ENCODE measurements around the gene AK5.

Gene AK5

DNA sequence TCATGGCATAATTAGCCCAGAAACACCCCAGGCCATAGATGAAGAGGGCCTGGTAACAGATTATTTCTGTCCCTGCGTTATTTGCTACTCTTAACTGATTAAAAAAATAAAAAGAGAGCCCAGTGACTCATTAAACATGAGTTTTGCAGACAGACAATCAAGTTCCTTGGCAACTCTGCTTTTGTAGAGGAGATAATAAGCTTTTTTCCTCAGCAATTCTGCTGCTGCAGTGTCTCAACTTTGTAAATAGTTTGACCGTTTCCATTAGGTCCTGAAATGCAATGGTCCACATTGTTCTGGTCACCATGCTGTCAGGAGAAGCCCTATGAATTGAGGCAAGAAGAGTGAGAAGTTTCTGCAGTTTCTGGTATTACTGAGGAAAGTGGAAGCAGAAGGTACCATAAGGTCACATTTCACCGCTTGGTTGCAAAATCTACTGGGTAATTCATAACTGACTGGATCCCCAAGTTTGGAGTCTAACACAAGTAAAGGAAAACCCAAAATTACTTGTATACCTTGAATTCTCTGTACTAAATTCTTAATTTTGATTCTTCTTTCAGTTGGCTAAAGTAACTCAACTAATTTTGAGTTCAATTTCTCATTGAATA, 261.1 kb downstream of the AK5 start:
- no peak for DNase-seq (ENCODE audit: low read depth in 2 of 2)

DNA sequence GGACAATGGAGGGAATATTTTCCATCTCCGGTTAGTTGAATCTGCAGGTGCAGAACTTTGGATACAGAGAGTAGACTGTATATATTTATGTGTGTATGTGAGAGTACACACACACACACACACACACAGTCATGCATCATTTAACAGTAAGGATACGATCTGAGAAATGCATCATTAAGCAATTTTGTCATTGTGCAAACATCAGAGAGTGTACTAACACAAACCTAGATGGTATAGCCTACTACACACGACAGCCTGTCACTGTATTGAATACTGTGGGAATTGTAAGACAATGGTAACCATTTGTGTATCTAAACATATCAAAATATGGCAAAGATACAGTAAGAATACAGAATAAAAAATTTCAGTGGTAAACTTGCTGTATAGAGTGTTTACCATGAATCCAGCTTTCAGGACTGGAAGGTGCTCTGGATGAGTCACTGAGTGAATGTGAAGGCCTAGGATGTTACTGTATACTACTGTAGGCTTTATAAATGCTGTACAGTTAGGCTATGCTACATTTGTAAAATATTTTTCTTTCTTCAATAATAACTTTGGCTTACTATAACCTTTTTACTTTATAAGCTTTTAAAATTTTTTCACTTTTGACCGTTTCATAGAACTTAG, 262.1 kb downstream of the AK5 start:
- DNase-seq (ENCODE audit: low read depth in 2 of 2), result no peak

GRCh38 chr1:77544845-77545244, 263.0 kb downstream of the AK5 start:
- no peak for DNase-seq (ENCODE audit: low read depth in 2 of 2)

- no peak for DNase-seq (ENCODE audit: low read depth in 2 of 2)
Observed at GRCh38 chr1:77545970-77546369, 264.2 kb downstream of the AK5 start.

DNA sequence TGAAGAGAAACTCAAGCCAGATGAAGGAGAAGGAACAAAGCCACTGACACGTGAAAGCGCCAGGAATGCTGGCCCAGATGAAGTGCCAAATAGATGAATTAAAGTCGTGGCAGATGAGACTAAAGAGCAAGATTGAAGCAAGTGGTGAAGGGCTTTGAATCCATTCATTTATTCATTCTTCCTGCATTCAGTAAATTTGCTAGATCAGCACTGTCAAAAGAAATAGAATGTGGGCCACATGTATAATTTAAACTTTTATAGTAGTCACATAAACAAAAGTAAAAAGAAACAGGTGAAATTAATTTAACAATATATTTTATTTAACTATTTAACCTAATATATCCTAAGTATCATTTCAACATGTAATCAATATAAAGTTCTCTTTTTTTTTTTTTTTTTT, 265.1 kb downstream of the AK5 start:
- no peak for DNase-seq (ENCODE audit: low read depth in 2 of 2)

DNA sequence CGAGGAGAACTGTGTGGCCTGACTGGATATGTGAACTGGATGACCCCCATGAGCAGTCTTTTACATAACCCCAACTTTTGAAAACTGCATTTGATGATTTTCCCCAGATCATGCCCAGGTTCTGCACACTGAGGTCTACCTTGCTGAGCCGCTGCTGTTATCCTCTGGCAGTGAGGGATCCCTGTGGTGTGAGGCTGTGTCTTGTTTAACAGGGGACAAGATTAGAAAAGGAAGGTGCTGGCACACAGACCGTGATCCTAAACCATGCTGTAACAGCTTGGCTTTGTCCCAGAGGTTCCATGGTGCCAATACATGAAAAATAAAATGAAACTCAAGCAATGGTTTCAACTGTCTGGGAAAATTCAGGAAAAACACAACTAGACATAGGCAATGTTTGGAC, 266.5 kb downstream of the AK5 start:
- no peak for DNase-seq (ENCODE audit: low read depth in 2 of 2)

DNA sequence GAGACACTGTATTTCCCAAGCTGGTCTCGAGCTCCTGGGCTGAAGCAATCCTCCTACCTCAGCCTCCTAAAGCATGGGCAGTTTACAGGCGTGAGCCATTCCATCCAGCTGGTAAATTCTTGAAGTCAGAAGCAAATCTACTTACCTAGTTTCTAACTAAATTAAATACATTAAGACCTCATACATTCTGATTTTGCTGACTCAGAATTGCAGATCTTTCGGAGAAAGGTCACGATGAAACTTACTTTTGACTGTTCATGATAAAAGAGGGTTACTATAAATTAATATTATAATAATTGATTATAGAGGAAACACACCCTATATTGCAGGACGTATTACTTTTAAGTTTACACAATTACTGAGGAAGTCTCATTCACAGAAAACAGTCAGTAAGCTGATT, 268.3 kb downstream of the AK5 start:
- no peak for DNase-seq (ENCODE audit: low read depth in 2 of 2)

DNA sequence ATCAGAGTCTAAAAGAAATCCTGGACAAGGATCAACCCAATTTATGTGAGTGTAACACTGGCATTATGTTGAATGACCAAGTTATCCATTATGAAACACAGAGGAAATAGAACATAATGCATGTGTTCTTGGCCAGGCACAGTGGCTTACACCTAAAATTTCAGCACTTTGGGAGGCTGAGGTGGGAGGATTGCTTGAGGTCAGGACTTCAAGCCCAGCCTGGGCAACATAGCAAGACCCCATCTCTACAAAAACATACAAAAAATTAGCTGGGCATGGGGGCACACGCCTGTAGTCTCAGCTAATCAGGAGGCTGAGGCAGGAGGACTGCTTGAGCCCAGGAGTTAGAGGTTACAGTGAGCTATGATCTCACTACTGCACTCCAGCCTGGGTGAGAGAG, 270.8 kb downstream of the AK5 start:
- DNase-seq (ENCODE audit: low read depth in 2 of 2), result no peak

DNA sequence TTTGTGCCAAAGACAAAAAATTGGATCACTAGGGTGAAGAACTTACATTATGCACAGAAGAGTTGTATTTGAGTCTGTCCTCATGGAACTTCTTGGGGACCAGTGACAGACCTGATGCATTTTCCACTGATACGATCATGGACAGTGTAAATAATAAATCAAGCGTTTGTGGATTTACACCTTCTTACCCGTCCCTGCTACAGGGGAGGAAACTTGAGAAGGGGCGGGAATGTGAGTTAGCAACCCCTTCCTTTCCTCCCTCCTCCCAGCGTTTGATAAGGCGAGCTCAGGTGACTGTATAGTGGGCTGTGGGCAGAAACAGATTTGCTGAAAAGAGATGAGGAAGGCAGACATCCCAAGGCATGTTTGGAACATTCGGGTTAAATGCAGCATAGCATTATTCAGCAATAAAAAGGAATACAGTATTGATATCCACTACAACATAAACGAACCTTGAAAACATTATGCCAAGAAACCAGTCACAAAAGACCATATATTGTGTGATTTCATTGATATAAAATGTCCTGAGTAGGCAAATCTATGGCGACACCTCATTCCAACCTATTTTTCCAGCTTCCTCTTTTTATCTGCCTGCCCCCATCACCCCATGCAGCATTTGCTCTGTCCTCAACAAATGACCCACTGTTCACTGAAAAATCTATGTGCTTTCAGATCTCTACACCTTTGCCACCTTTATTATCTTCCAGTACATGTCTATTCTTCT, 271.9 kb downstream of the AK5 start:
- no peak for DNase-seq (ENCODE audit: low read depth in 2 of 2)

DNA sequence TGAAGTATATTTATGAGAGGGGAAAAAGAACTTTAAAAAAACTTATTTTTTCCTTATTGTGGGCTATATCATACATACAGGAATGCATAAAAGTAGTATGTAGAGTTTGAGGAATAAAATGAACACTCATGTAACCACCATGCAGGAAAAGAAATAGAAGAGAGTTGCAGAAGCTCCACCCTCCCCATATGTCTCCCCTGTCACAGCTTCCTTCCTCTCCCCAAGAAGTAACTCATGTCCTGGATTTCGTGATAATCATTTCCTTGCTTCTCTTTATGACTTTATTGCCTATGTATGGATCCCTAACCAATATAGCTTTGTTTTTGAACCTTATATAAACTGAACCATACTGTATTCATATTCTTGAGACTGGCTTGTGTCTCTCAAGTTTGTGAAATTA, 274.2 kb downstream of the AK5 start:
- no peak for DNase-seq (ENCODE audit: low read depth in 2 of 2)

GRCh38 chr1:77557053-77557452, 275.2 kb downstream of the AK5 start:
- DNase-seq (ENCODE audit: low read depth in 2 of 2), result no peak

GRCh38 chr1:77558591-77559164, 276.9 kb downstream of the AK5 start:
- DNase-seq (ENCODE audit: low read depth in 2 of 2), result no peak

GRCh38 chr1:77560741-77561140, 278.9 kb downstream of the AK5 start:
- no peak for DNase-seq (ENCODE audit: low read depth in 2 of 2)

GRCh38 chr1:77562596-77563150, 280.9 kb downstream of the AK5 start:
- no peak for DNase-seq (ENCODE audit: low read depth in 2 of 2)

DNA sequence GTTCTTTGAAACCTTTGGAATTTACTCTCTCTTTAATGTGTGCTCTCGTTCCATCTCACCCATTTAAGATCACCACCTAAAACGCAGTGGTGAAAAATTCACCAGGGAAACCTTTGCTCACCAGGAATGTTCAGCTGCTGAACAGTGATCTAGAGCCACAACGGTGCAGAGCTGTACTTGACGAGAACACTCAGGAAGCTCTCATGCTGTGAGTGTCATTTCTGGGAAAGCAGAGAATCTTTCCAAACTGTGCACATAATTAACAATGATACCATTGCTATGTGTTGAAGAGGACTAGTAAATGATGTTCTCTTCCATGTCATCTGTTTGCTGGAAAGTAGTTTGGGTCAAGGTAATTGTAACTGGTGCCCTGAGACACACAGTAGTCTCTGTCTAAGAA, 283.5 kb downstream of the AK5 start:
- no peak for DNase-seq (ENCODE audit: low read depth in 2 of 2)

GRCh38 chr1:77571642-77572041, 289.8 kb downstream of the AK5 start:
- no peak for DNase-seq (ENCODE audit: low read depth in 2 of 2)

DNA sequence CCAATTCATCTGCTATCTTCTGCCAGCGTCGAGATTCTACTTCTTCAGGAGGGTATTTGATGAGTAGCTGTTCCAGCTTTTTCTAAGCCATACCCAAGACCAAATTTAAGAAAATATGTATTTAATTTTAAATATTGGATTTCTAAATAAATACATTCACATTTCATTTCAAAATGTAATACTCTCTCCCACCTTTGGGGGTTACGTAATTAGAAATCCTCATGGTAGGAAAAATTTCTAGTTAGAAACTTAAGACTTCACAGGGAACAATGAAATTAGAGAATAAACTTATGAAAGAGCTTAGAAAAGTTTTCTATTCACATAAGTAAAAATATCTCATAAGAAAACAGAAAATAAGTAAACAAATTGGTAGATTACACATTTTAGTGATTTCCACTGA, 297.7 kb downstream of the AK5 start:
- DNase-seq (ENCODE audit: low read depth in 2 of 2), result no peak

GRCh38 chr1:77582905-77583304, 301.1 kb downstream of the AK5 start:
- DNase-seq (ENCODE audit: low read depth in 2 of 2), result no peak

- no peak for DNase-seq (ENCODE audit: low read depth in 2 of 2)
Observed at GRCh38 chr1:77583483-77583882, 301.7 kb downstream of the AK5 start.

DNA sequence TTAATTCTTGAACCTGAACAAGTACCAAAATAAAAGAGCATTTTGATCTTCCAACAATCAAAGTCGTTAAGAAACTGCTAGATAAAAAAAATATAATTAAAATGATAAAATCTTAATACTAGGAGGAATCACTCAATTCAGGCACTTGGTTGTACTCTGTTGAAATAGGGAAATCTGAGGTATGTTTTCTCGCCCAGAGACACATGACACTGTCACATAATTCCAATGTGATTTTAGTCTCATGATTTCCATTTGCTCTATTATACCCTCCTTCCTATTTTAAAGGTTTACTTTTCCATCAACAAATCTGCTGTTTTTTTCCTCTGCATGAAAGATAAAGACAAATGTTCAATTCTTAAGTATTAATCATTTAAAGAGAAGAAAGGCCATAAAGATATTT, 303.1 kb downstream of the AK5 start:
- DNase-seq (ENCODE audit: low read depth in 2 of 2), result no peak

- no peak for DNase-seq (ENCODE audit: low read depth in 2 of 2)
Observed at GRCh38 chr1:77585610-77586314, 303.9 kb downstream of the AK5 start.

- DNase-seq (ENCODE audit: low read depth in 2 of 2), result no peak
Observed at GRCh38 chr1:77589231-77589630, 307.4 kb downstream of the AK5 start.

Data from stimulated activated CD4-positive, alpha-beta T cell treated with anti-CD3 and anti-CD28 coated beads, Interleukin-12 subunit alpha, Interleukin-12 subunit beta, amount 100 ng/mL, for 24 hours (primary cell).